ENCODE results near the gene KLC4.
"Not testable (repeated sequence)": the region's sequence is repeated elsewhere in the genome, so short reads cannot be mapped to it uniquely, and the experiment has no call there.

The KLC4 gene

DNA sequence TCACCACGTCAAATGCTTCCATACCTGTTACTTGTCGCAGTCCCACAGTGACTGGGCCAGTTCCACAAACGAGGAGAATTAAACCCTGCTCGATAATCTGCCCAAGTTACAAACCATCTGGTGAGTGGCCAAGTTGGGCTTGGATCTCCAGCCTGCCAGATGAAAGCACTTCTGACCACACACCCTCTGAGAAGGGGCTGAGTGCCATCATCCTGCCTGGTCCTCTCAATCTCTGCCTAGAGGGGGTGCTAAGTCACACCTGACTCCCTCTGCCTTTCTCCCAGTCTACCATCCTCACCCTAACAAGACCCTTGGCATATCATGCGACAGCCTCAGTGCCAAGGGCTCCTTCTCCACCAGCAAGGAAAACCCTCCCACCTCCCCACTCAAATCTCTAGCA is 22.2 kb upstream of the KLC4 start:
- no peak for DNase-seq

DNA sequence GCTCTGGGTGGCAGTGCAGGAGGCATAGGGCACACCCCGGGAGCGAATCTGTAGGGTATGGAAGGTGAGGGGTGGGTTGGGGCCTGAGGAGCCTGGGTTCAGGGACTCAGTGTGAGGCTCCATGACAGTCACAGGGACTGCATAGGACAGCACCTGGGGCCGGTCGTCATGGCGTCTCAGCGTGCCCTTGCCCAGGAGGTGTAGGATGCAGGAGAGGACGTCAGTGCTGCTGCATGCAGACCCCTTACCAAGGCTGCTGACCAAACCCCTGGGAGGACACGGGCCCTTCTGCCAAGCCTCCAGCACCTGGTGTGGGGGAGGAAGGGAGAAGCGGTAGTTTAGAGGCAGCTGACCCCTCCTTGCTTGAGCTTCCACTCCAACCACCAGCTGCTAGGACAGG is 21.7 kb upstream of the KLC4 start:
- DNase-seq = no peak

DNA sequence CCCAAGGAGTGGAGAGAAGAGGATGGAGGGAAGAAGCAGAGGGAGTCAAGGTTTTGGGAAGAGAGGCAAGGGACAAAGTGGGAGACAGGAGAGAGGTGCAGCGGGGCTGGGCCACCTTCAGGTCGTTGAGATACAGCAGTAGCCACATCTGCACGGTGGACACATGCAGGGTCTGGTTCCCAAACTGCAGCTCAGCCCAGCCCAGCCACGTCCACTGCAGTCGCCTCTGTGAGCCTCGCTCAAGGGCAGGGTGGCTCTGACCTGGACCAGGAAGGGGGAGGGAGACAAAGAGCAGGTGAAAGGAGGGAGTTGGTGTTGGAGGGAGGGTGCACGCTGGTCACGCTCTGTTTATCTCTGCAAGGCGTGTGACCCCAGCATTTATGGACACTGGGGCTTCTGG is 20.7 kb upstream of the KLC4 start:
- DNase-seq = no peak

DNA sequence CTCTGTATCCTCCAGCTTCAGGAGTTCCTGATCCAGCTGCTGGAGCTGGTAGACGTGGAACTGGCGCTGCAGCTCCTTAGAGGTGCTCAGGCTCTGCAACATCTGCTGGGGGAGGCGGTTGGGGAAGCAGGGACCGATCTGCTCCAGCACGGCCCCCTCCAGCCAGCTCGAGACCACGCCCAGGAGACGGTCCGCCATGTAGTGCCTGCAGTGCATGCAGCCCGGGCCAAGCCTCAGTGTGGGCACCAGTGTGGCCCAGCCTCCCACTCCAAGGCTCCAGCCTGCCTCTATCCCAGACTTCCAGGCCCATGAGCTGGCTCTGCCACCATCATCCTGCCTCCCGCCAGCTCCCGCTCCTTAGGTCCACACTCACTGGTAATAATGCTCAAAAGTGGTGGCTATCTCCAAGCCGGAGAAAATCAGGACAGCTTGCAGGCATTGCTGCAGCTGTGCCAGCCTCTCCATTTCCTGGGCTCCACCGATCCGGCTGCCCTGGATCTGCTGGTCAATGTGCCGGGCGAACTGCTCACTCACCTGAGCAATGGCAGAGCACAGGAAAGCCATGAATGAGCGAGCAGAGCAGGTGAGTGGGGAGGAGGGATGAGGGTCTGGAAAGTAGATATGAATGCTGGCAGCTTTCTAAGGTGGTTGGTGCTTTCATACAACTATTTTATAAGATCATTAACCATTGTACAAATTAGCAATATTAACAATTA is 18.7 kb upstream of the KLC4 start:
- DNase-seq = no peak

DNA sequence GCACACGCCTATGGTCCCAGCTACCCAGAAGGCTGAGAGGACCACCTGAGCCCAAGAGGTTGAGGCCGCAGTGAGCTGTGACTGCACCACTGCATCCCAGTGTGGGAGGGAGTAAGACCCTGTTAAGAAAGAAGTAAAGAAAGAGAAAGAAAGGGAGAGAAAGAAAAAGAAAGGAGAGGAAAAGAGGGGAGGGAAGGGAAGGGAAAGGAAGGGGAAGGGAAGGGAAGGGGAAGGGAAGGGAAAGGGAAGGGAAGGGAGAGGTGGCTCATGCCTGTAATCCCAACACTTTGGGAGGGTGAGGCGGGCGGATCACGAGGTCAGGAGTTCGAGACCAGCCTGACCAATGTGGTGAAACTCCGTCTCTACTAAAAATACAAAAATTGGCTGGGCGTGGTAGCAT is 18.0 kb upstream of the KLC4 start:
- DNase-seq = not testable (repeated sequence)

DNA sequence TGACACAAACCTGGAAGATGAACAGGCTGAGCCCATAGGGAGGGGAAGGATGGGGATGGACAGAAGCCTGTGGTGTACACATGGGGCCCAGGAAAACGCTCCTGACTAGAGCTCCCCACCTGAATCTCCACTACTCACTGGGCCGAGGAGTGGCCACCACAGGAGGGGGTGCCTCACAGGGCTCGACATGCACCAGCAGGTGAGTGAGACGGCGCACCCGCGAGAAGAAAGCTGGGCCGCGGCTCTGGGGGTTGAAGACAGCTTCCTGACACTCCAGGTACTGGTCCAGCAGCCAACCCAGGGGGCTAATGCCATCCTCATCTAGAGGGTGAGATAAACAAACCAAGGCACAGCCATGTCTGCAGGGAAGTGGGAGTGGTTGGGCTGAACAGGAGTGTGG is 16.1 kb upstream of the KLC4 start:
- no peak for DNase-seq

DNA sequence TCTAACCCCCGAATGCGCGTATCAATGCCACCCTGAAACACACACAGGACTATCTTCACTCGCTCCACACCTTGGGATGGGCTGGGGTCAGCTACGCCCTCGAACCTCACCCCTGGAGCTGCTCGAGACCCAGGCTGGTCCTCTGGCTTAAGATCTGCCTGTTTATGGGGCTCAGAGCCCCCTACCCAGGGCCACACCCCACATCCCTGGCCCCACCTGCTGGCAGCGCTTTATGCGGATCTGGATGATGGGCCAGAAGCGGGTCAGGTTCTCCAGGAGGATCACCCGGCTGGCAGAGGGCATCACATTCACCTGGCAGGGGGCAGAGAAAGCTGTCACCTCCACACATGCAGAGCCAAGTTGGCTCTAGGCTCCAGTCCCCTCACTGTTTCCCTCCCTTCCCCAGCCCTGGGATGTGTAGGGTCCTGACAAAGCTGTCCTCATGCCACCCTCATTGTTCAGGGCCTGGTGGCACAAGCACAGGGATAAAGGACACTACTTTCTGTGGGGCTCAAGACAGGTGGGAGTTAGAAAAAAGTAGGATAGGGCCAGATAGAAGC is 14.0 kb upstream of the KLC4 start:
- no peak for DNase-seq

DNA sequence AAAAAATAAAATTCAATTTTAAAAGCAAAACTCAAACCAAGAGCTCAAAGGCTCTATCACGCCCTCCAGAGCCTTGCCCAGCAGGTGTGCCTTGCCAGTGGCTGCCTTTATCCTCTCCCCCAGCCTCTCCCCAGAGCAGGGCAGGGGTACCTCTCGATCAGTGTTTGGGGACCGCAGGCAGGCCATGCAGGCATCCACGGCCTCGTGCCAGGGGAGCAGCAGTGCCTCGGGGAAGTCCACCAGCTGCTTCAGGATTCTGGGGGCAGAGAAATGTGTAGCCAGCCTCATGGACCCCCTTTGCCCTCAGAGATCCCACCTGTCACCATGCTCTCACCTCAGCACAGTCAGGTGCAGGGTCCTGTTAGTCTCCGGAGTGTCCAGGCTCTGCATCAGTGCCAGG is 11.4 kb upstream of the KLC4 start:
- no peak for DNase-seq

DNA sequence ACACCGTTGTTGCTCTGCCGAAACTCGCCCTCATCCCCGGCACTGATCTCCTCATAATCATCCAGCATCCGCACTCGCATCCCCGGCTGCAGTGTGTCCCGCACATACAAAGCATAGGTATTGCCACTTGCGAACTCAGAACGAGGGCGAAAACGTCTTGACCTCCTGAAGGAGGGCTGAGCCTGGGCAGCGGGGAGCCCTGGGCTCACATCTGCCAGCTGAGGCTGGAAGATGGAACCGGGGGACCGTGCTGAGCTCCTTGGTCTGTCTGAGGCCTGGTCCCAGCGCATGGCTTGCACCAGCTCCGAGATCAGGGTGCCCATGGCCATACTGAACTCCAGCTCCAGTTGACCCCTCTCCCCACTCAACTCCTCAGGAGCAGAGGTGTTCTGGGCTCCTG is 8.4 kb upstream of the KLC4 start:
- DNase-seq = no peak

DNA sequence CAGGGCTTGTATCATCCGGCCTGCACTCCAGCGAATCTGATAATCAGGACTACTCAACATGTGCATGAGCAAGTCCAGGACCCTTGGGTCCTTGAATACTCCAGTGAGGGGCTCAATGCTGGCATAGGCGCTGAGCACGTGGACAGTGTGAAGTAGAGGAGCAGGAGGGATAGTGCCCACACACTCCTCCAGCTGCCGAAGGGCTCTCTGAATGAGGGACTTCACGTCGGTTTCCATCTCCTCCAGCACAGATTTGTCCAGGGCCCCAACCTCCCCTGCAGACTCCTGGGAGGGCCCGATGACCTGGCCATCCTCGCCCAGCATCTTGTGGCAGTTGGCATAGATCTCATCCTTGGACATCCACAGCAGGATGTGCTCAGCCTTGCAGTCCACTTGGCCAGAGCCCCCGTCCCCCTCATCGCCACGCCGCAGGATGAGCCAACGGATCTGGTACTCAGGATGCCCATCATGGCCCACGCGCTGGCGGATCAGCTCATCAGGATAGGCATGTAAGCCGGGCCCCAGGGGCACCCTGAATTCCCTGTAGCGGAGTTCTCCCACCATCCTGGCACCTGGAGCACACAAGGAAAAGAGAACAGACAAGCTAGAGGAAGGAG is 7.1 kb upstream of the KLC4 start:
- DNase-seq = no peak

DNA sequence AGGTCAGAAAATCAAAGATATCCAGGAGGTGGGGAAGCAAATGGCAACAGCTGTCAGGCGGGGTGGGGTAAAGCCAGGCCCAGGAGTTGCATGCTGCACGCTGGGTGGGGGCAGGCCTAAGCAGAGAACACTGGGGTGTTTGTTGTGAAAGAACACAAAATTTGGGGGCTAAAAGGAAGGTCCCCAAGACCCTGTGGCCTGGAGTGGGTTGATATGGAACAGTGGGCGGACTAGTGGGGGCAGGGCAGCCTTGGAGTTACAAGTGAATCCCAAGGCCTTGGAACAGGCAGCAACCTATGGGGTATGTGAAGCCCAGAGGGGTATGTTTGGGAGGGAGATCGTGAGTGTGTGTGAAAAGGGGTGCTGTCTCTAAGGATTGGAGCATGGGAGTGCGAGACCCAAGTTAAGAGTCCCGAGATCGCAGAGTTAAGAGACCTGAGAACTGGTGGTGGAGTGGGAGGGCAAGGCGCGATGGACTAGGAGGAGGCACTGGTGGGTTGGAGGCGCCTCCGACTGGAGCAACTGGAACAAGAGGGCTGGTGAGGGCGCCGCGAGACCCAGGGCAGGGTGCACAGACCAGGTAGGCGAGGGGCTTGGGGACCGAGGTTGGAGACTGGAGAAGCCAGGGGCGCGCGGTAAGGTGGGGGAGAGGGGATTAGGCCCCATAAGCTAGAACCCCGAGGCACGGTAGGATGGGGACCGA is 6.4 kb upstream of the KLC4 start:
- no peak for DNase-seq

DNA sequence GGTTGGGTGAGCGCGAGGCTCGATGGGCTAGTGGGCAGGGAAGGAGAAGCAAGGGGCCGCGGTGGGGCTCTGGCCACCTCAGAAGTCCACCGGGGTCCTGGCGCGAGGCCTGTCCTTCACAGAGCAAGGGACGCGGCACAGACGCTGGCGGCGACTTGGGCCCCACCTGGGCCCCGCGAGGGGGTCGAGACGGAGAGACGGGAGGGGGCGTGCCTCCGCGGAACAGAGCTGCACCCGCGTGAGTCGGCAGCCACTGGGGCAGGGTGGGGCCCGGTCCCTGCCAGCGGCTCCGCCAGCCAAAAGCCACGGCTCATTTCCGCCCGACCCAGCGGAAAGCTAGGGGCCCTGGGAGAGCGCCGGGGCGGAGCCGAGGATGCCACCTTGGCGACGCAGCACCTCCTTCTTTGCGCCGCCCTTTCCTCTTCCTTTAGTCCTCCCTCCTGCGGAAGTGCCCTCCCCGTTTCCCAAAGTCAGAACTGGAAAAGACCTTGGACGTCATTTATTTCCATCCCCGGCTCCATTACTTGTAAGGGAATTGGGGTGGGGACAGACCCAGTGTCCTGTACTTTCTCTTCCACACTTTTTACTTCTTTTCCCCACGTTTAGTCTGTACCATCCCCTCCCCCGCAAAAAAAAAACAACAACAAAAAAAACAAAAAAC is 5.8 kb upstream of the KLC4 start, which contains the start of gene CUL7:
CUL7 (minus strand) TSS at position 307 of the 661 bp plus-strand sequence. CDS start 1,063 bp downstream, outside the sequence.
- DNase-seq = no peak

DNA sequence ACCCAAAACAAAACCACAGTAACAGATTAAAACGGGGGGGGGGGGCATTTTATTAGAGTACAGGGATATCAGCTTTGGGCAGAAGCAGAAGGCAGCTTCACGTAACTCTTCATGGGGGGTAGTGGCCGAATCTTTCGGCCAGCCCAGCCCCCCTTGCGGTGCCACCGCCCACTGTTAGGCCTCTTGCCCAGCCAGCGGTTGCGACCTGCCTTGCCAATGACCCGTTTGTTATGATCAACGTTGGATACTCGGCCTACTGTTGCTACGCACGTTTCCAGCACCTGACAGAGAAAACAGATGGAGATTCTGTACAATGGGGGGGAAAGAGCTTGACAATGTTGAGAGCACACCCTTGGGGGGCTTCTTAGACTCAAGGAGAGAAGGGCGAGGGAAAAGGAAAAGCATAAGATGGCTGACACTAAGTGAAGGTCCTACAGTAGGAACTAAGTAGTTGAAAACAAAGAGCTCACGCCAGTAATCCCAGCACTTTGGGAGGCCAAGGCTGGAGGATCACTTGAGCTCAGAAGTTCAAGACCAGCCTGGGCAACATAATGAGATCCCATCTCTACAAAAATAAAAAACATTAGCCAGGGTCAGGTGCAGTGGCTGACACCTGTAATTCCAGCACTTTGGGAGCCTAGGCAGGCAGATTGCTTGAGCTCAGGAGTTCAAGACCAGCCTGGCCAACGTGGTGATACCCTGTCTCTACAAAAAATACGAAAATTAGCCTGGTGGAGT is 5.1 kb upstream of the KLC4 start:
- DNase-seq = no peak

DNA sequence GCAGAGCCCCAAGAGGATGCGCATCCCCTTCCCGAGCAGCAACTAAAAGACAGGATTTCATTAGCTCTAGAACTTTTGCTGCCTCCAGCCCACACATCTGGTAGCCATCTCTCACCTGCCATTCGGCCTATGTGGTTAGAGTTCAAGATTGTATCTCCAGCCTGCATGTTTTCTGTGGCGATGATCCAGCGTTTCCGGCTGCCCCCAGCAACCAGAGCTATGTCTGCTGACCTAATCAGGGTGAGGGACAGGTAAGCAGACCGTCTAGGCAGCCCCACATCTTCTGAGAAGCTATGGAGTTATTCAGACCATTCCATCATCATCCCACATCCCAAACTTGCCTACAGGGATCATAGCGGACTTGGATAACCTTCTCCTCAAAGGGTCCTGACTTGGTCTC is 3.5 kb upstream of the KLC4 start:
- no peak for DNase-seq

DNA sequence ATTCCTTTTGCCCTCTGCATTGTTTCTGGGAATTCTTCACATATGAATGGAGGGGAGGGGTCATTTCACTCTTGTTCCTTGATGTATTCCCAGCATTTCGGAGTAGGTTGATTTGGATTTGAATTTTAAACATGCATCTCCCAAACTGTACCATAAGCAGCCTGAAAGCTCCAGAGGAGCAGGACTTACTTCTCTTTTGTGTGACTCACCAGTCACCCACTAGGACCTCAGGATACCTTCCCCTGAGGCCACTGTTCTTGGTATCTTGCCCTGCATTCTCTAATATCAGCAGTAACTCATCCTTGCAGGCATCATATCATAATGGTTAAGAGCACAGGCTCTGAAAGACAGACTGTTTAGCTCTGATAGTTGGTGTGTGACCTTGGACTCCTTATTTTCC is 900 bp upstream of the KLC4 start:
- no peak for DNase-seq

DNA sequence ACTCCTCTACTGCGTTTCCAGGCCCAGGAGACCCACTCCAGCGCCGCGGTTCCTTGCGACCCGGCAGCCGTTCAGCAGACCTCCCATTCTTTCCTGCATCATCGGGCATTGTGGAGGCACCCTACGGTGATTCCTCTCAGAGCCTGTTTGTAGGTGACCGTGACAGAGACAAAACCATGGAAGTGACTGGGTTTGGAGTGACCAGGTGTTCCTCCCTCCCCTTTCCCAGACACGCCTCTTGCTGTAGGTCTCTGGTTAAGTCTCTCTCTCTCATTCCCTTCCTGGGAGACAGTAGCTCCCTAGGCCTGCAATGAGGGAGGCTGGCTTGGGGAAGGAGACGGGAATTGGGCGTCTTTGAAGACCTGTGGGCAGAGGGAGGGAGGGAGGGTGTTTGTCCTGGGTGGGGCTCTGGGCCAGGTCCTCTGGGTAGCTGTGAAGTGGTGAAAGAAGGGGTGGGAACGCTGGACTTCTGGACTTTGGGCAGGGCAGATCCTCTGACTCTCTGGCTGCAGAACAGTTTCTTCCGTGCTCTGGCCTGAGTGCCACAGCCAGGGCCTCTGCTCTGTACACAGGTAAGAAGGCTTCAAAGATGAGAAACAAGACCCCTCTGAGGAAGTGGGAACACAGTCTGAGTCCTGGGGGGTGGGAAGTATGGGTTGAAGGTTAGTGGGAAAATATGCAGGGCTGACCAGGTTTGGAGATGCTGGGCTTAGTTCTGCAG is 763 bp downstream of the KLC4 start:
- no peak for DNase-seq

DNA sequence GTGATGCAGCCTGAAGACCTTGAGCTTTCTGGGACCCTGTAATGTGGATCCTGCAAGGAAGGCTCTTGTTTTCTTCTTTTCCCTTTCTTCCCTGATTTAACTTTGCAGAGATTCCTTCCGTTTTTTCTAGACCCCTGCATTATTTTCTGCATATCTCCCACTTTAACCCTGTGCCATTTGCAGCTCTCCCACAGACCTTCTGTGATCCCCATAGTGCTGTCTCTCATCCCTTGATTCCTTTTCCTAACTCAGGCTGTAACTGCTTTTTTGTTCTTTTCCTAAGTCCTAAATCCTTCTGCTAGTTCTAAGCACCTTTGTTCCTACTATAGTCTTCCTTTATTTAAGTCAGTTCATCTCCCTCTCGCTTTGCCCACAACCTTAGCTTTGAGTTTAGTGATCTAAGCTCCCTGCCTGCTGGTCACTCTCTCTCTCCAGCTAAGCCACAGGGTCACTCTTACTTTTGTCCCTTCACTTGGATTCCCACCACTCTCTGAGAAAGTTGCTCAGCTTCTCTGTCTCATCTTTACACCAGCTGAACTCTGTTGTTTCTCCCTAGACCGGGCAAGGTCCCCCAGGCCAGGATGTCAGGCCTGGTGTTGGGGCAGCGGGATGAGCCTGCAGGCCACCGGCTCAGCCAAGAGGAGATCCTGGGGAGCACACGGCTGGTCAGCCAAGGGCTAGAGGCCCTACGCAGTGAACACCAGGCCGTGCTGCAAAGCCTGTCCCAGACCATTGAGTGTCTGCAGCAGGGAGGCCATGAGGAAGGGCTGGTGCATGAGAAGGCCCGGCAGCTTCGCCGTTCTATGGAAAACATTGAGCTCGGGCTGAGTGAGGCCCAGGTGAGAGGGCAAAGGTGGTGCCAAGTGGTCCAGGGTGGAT is 1.6 kb downstream of the KLC4 start:
- DNase-seq = no peak

DNA sequence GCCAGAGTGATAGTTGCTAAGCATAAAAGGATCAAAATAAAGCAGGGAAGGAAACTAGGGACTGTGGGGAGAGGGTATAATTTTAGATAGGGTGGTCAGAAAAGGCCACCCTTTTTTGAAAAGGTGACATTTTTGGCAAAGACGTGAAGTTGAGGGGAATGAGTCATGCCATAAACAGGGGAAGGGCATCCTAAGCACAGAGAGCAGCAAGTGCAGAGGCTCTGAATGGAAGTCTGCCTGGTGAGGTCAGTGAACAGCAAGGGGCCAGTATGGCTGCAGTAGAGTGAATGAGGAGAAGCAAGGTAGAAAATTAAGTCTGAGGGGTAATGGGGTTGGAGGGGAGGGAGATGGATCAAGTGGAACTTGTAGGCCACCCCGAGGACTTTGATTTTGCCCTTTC is 2.4 kb downstream of the KLC4 start:
- no peak for DNase-seq

DNA sequence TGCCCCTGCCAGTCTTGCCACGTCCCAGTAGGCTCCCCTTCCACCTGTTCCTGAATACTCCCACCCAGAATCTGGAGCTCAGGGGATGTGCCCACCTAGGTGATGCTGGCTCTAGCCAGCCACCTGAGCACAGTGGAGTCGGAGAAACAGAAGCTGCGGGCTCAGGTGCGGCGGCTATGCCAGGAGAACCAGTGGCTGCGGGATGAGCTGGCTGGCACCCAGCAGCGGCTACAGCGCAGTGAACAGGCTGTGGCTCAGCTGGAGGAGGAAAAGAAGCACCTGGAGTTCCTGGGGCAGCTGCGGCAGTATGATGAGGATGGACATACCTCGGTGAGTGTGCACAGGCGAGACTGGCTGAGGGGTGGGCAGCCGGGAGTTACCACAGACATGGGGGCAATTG is 3.4 kb downstream of the KLC4 start:
- no peak for DNase-seq

DNA sequence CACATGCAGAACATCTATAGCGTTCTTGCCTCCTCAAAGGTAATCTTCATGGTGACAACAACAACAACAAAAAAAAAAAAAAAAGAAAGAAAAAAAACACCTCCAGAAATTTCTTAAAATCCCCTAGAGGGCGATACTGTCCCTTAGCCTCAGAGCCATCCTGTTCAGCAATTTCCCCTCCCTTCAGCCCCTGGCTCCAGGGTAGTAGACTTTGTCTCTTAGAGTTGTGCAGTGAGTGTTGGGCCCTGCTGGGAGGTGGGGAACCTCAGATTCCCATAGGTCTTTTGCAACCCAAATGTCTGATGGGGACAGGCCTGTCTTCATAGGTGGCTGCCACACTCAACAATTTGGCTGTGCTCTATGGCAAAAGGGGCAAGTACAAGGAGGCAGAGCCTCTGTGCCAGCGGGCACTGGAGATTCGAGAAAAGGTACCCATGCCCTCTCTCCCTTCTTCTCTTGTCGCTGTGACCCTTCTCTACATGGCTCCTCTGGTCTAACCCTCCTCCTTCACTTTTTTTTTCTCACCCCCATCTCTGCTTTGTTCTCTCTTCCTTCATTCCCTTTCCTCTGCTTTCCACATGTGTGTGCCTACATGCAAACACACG is 10.7 kb downstream of the KLC4 start:
- DNase-seq = no peak
